K562 (cell line): ENCODE results near the gene TRIM60.

Experiments
- SIN3A ChIP-seq, 2 experiments: fragments of 150-350 bp in 1 of 2; IDR thresholded peaks; 2 replicates each; pipeline ENCODE4 v1.6.1; 2011 to 2016; ENCODE audit warnings: borderline replicate concordance in 2 of 2, low read depth in 2 of 2, low read length in 2 of 2, mild to moderate bottlenecking in 2 of 2, moderate library complexity in 2 of 2; ENCODE audit not compliant: control insufficient read depth in 1 of 2
- ZNF316 ChIP-seq: fragments of 450-650 bp; IDR thresholded peaks from 2 replicates; pipeline ENCODE4 v1.6.1; 2016
- TF ChIP-seq, protein P1 (sequence below): fragments of 250-450 bp; sonication (Bioruptor Pico); IDR thresholded peaks from 2 replicates; pipeline ENCODE4 v1.5.0; 2020; ENCODE audit warnings: mild to moderate bottlenecking

DNA sequence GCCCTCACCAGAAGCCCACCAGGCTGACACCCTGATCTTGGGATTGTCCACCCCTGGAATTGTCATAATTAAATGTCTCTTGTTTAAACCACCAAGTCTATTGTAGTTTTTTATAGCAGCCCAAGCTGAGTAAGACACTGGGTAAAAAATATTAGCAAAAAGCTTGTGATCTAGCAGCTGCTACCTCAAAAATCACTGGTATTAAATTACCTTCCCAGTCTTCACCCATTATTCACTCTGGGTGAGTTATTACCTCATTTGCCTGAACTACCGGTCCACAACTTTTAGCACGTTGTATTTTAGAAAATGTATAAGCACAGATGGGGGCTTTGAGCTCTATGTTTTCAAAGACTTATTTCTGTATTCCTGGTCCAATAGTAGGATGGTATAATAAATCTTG is 42.3 kb upstream of the TRIM60 start:
- TF ChIP-seq SIN3A (IDR thresholded peaks at IDR 0.05; ENCODE audit: borderline replicate concordance in 2 of 2, control insufficient read depth in 1 of 2, low read depth in 2 of 2, low read length in 2 of 2) = no peak
- TF ChIP-seq, protein P1, sequence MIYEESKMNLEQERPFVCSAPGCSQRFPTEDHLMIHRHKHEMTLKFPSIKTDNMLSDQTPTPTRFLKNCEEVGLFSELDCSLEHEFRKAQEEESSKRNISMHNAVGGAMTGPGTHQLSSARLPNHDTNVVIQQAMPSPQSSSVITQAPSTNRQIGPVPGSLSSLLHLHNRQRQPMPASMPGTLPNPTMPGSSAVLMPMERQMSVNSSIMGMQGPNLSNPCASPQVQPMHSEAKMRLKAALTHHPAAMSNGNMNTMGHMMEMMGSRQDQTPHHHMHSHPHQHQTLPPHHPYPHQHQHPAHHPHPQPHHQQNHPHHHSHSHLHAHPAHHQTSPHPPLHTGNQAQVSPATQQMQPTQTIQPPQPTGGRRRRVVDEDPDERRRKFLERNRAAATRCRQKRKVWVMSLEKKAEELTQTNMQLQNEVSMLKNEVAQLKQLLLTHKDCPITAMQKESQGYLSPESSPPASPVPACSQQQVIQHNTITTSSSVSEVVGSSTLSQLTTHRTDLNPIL (CRISPR knock-in tag) = no peak
- TF ChIP-seq ZNF316 = no peak
